Chondrocyte (in vitro differentiated cells): ENCODE results near the gene NGEF. TPM values are rescaled to one million over a fixed set of nuclear protein-coding genes. Genes with fewer than 3 reads are reported as not detected.

ENCODE experiments used
- DNase-seq: peaks from one replicate; pipeline ENCODE4 v3.0.0; 2021; ENCODE audit warnings: mixed read lengths, low spot score
- H3K27ac Mint-ChIP-seq: one replicate; pipeline ENCODE4 v1.8.0; 2021; ENCODE audit warnings: mild to moderate bottlenecking, moderate library complexity, mixed read lengths; ENCODE audit not compliant: unreplicated experiment
- H3K27me3 Mint-ChIP-seq: 2 replicates; pipeline ENCODE4 v1.8.0; 2021; ENCODE audit warnings: low read depth, mixed read lengths
- H3K36me3 Mint-ChIP-seq: 2 replicates; pipeline ENCODE4 v1.8.0; 2021; ENCODE audit warnings: low read depth, mixed read lengths
- H3K4me1 Mint-ChIP-seq: 2 replicates; pipeline ENCODE4 v1.8.0; 2021; ENCODE audit warnings: low read depth, mild to moderate bottlenecking, mixed read lengths
- H3K4me3 Mint-ChIP-seq: one replicate; pipeline ENCODE4 v1.8.0; 2021; ENCODE audit warnings: mild to moderate bottlenecking, moderate library complexity, mixed read lengths; ENCODE audit not compliant: unreplicated experiment
- H3K9me3 Mint-ChIP-seq: 2 replicates; pipeline ENCODE4 v1.8.0; 2021; ENCODE audit warnings: low read depth, mixed read lengths
- CTCF ChIP-seq: fragments of 200-600 bp; sonication (generic); IDR thresholded peaks from 2 replicates; pipeline ENCODE4 v1.5.0; 2021; ENCODE audit warnings: antibody characterized with exemption, mild to moderate bottlenecking, moderate library complexity
- total RNA-seq: library from RNA; stranded (reverse); gene quantifications from 3 replicates; pipeline ENCODE4 v1.2.1, GENCODE V29; 2021

The NGEF gene
- total RNA-seq, 1 donor from 2014 or later = 0.10 TPM

GRCh38 chr2:232889876-232890401, 123.1 kb downstream of the NGEF start:
- no peak overlapping the region for H3K27ac Mint-ChIP-seq
- H3K4me1 Mint-ChIP-seq = peaks cover 14% of the 10 kb centered on the region
- no peak overlapping the region for H3K4me3 Mint-ChIP-seq
- H3K27me3 Mint-ChIP-seq = peaks cover 5% of the 10 kb centered on the region
- no peaks in the 10 kb centered on the region for H3K9me3 Mint-ChIP-seq
- no peak for TF ChIP-seq CTCF
- peak; percentile 59 for DNase-seq
- no peaks in the 10 kb centered on the region for H3K36me3 Mint-ChIP-seq

- TF ChIP-seq CTCF = no peak
- Mint-ChIP-seq H3K36me3 (no peaks in the 10 kb centered on the region), H3K4me3 (no peak overlapping the region), H3K9me3 (no peaks in the 10 kb centered on the region), H3K27me3 (peaks cover 5% of the 10 kb centered on the region), H3K27ac (no peak overlapping the region), H3K4me1 (peaks cover 14% of the 10 kb centered on the region)
- peak; percentile 60 for DNase-seq
These were observed 124.1 kb downstream of the NGEF start for GRCh38 chr2:232888839-232889529.

GRCh38 chr2:232888099-232888836, 124.8 kb downstream of the NGEF start:
- Mint-ChIP-seq H3K27ac (no peak overlapping the region), H3K4me3 (no peak overlapping the region), H3K27me3 (peaks cover 5% of the 10 kb centered on the region), H3K36me3 (no peaks in the 10 kb centered on the region), H3K4me1 (peaks cover 14% of the 10 kb centered on the region), H3K9me3 (no peaks in the 10 kb centered on the region)
- no peak for TF ChIP-seq CTCF
- peak; percentile 40 for DNase-seq

GRCh38 chr2:232887171-232887850, 125.7 kb downstream of the NGEF start:
- no peak overlapping the region for H3K4me3 Mint-ChIP-seq
- no peak overlapping the region for H3K27ac Mint-ChIP-seq
- H3K36me3 Mint-ChIP-seq = no peaks in the 10 kb centered on the region
- peak; percentile 52 for DNase-seq
- peak; percentile 26 for TF ChIP-seq CTCF
- H3K4me1 Mint-ChIP-seq = peaks cover 14% of the 10 kb centered on the region
- H3K9me3 Mint-ChIP-seq = no peaks in the 10 kb centered on the region
- H3K27me3 Mint-ChIP-seq = peaks cover 5% of the 10 kb centered on the region

GRCh38 chr2:232886632-232887031, 126.4 kb downstream of the NGEF start:
- Mint-ChIP-seq H3K9me3 (no peaks in the 10 kb centered on the region), H3K4me1 (peaks cover 13% of the 10 kb centered on the region), H3K36me3 (no peaks in the 10 kb centered on the region), H3K4me3 (no peak overlapping the region), H3K27ac (no peak overlapping the region), H3K27me3 (peaks cover 5% of the 10 kb centered on the region)
- DNase-seq = peak; percentile 67
- no peak for TF ChIP-seq CTCF
